Fibroblast of mammary gland (primary cell): ENCODE results near the gene PGM2.
"Not testable (repeated sequence)": the region's sequence is repeated elsewhere in the genome, so short reads cannot be mapped to it uniquely, and the experiment has no call there.

Experiments
- DNase-seq: peaks from one replicate; pipeline ENCODE4 v3.0.0-alpha.2; 2010; ENCODE audit warnings: low read depth
- H3K4me3 ChIP-seq: 2 replicates; pipeline ENCODE4 v1.5.1; 2011; ENCODE audit warnings: low read depth, mild to moderate bottlenecking, low read length, moderate library complexity; ENCODE audit not compliant: control insufficient read depth
- TF ChIP-seq, protein P1 (sequence below): conservative IDR thresholded peaks from 2 replicates; pipeline ENCODE4 v1.5.1; 2011; ENCODE audit warnings: low read depth, low read length, inconsistent platforms; ENCODE audit not compliant: control insufficient read depth, insufficient read depth

The PGM2 gene

DNA sequence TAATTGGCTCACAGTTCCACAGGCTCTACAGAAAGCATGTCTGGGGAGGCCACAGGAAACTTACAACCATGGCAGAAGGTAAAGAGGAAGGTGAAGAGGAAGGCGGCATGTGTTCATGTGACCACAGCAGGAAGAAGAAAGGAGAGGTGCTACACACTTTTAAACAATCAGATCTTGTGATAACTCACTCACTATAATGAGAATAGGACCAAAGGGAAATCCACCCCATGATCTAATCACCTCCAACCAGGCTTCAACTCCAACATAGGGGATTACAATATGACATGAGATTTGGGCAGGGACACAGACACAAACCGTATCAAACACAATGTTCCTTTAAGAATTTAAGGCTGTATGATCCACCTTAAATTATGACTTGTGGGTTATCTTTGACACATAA lies 10.5 kb upstream of the PGM2 start:
- TF ChIP-seq, protein P1, sequence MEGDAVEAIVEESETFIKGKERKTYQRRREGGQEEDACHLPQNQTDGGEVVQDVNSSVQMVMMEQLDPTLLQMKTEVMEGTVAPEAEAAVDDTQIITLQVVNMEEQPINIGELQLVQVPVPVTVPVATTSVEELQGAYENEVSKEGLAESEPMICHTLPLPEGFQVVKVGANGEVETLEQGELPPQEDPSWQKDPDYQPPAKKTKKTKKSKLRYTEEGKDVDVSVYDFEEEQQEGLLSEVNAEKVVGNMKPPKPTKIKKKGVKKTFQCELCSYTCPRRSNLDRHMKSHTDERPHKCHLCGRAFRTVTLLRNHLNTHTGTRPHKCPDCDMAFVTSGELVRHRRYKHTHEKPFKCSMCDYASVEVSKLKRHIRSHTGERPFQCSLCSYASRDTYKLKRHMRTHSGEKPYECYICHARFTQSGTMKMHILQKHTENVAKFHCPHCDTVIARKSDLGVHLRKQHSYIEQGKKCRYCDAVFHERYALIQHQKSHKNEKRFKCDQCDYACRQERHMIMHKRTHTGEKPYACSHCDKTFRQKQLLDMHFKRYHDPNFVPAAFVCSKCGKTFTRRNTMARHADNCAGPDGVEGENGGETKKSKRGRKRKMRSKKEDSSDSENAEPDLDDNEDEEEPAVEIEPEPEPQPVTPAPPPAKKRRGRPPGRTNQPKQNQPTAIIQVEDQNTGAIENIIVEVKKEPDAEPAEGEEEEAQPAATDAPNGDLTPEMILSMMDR = no peak
- no peak overlapping the region for H3K4me3 ChIP-seq
- no peak for DNase-seq

DNA sequence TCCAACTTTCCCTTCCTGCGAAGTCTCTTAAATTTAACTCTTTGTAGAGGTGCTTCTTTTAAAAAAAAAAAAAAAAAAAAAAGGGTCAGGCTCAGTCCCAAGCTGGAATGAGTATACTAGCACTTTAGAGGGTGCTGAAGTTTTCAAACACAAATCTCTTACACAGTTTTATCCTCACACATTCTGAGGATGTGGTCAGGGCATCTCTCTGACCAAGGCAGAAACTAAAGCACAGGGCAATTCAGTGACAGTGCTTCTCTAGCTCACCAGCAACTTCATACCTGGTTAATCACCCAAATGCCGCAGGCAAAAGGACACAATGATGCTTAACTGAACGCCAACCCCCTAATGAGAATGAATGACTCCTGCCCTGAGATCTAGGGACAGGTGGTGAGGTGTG lies 9.8 kb upstream of the PGM2 start:
- TF ChIP-seq, protein P1 = no peak
- H3K4me3 ChIP-seq = no peak overlapping the region
- DNase-seq = no peak

DNA sequence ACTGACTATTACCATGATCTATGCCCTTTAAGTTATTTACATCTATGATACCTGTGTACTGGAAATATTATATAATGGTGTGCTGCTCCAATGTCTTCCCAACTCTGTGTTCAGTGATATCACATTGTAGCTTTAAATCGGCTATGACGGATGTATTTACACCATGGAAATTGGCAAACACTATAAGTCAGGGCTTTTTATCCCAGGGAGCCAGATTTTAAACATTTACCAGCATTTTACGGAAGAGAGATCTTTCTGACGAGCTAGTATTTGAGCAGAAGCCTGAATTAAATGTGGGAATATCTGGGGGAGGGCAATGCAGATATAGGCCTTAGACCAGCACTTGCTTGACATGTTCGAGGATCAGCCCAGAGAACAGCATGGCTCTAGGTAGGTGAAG lies 7.7 kb upstream of the PGM2 start:
- TF ChIP-seq, protein P1 = no peak
- H3K4me3 ChIP-seq = no peak overlapping the region
- no peak for DNase-seq

DNA sequence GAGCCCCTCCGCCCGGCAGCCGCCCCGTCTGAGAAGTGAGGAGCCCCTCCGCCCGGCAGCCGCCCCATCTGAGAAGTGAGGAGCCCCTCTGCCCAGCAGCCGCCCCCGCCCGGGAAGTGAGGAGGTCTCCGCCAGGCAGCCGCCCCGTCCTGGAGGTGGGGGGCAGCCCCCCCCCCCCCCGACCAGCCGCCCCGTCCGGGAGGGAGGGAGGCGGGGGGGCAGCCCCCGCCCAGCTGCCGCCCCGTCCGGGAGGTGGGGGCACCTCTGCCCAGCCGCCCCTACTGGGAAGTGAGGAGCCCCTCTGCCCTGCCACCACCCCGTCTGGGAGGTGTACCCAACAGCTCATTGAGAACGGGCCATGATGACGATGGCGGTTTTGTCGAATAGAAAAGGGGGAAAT lies 6.0 kb upstream of the PGM2 start:
- not testable (repeated sequence) for DNase-seq, H3K4me3 ChIP-seq

DNA sequence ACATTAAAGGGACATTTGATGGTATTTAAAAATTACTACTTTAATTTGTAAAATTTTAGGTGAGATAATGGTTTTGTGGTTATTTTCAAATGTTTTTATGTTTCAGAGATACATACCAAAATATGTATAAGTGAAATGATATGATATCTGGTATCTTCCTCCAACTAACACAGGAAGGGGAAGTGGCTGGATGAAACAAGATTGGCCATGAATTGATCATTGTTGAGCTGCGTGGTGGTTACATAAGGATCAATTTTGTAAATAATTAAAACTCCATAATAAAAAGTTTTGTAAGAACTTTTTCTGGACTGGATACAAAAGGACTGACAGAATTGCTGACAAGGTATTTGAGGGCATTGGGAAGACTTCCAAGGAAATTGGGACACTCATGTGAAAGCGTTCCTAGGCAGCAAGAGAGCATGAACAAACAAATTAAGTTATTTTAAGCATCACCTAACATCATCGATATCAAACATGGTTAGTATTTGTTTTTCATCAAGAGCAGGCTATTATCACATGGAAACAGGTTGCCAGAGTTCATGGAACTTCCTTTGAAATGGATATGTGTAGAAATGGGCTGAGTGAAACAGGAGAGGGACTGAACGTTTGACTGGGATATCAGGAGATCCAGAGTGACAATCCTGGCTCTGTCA lies 4.4 kb upstream of the PGM2 start:
- TF ChIP-seq, protein P1 = no peak
- H3K4me3 ChIP-seq = no peak overlapping the region
- DNase-seq = peak; percentile 6

DNA sequence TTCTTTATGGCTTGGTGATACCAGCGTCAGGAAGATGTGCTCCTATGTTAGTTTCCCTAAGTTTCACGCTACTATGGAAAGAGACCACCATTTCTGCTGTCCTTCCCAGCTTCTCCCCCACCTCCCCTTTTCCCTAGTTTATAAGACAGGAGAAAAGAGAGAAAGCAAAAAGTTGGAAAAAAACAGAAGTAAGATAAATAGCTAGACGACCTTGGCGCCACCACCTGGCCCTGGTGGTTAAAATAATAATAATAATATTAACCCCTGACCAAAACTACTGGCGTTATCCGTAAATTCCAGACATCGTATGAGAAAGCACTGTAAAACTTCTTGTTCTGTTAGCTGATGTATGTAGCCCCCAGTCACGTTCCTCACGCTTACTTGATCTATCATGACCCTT lies 985 bp upstream of the PGM2 start:
- H3K4me3 ChIP-seq = peak overlapping the region; percentile 90
- DNase-seq = peak; percentile 5

DNA sequence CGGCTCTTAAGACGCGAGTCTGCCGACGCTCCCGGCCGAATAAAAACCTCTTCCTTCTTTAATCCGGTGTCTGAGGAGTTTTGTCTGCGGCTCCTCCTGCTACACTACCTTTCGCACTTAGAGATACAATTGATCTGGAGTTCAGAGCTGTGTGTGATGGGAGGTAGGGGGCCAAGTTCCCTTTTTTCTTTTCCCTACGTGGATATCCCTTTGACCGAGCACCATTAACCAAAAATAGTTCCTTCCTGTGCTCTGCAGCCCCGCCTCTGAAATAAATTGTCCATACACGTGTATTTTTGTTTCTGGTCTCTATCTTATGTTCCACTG lies 555 bp upstream of the PGM2 start:
- no peak for DNase-seq
- H3K4me3 ChIP-seq = peak overlapping the region; percentile 90
- TF ChIP-seq, protein P1 = no peak

DNA sequence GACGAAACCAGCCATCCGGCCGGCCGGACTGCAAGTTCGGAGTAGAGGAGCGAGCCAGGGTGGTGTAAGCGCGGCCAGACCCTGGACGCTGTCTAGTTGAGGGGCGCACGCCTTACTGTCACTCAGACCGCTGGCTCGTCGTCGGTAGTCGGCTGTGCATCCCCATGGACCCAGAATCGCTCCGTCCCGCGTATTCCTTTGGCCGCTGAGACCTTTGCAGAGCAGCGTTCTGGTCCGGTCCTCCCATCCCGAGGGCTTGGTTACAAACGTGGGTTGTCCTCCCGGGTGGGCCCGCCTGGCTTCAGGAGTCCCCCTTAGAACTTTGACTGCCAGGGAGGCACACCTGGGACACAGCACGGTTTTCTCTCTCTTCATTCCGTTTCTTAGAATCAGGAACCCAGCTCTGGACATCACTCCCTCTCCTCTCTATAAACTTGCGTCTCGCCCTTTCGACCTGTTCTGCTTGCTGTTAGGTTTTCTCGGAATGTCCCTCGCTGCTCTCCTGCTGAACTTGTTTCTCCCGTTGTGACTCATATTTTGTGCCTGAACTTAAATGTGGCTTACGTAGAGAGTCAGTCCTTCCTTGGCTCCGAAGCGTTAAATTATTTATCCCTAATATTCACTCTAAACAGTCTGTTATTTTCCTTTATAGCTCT lies 672 bp downstream of the PGM2 start:
- peak; percentile 76 for DNase-seq
- H3K4me3 ChIP-seq = peak overlapping the region; percentile 90
- TF ChIP-seq, protein P1 = no peak
